Left ventricle myocardium superior (tissue), 1 donor: Measurements from ENCODE around the gene ASTN2. TPM values are rescaled to one million over a fixed set of nuclear protein-coding genes. Genes with fewer than 3 reads are reported as not detected.
"Not testable (repeated sequence)": the region's sequence is repeated elsewhere in the genome, so short reads cannot be mapped to it uniquely, and the experiment has no call there.

Experiments used
- ATAC-seq: fragments of 200-7000 bp; cut with Tn5 transposase; one replicate; pipeline ENCODE4 v1.9.1; 2020; ENCODE audit warnings: mild to moderate bottlenecking, moderate library complexity
- DNase-seq: peaks from one replicate; pipeline ENCODE4 v3.0.0-alpha.2; 2020
- intact Hi-C: fragments of 100-400 bp; cut with micrococcal nuclease; formaldehyde crosslinking; loops from one replicate; pipeline ENCODE4 v1.11.0; 2022
- total RNA-seq: library from RNA; stranded (reverse); fragmentation: NEBNext Ultra II Directional; extraction: Animal tissue kit (Norgen Biotek cat#: 25700); gene quantifications from one replicate; pipeline ENCODE4 v1.2.1, GENCODE V29; 2021
- donor health status: DM: no; HTN: yes; CAD: no; lungs with severe emphysema.

ASTN2 gene
- total RNA-seq, 1 donor from 2014 or later = 11.3 TPM

DNA sequence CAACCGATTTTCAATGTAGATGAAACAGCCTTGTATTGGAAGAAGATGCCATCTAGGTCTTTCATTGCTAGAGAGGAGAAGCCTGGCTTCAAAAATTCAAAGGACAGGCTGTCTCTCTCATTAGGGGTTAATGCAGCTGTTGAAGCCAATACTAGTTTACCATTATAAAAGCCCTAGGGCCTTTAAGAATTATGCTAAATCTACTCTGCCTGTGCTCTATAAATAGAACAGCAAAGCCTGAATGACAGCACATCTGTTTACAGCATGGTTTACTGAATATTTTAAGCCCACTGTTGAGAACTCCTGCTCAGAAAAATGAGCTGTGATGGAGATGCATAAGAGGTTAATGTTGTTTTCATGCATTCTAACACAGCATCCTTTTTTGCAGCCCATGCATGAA, 539.3 kb downstream of the ASTN2 start:
- ATAC-seq = no peak
- intact Hi-C loops = no loop called here
- DNase-seq = no peak

DNA sequence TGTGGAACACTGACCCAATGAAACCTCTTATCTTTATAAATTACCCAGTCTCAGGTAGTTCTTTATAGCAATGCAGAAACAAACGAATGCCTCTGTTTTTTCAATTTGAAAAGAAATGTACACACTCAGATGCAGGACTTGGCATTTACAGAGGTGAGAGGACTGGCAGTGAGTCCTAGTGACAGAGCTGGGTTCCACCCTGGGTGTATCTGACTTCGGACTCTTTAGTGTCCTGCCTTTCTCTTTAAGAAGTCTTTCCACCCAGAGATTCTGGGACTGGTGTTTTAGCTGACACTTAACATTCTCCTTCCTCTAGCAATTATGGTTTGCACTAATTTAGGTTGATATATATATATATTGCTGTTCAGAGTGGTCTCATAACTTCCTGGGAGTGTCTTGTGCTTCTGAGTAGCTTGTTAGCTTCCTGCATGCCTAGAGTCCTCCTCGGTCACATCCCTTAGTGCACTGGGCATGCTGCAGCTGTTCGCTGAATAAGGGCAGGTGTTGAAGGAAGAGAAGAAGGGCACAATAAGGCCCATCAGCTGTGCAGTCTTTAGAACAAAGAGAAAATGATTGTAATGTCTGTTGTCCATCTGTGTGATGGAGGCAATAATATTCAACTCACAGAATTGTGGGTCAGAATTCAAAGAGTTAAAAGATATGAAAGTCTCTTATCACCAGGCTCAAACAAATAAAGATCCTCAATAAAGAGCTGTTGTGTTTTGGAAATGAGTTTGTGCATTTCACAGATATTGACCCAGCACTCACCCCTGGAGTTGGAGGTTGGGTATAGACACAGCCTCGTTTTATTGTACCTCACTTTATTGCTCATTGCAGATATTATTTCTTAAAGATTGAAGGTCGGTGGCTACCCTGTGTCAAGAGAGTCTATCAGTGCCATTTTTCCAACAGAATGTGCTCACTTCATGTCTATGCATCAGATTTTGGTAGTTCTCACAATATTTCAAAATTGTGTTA, 540.6 kb downstream of the ASTN2 start:
- DNase-seq (no peak), ATAC-seq (no peak)
- intact Hi-C loops = no loop called here

DNA sequence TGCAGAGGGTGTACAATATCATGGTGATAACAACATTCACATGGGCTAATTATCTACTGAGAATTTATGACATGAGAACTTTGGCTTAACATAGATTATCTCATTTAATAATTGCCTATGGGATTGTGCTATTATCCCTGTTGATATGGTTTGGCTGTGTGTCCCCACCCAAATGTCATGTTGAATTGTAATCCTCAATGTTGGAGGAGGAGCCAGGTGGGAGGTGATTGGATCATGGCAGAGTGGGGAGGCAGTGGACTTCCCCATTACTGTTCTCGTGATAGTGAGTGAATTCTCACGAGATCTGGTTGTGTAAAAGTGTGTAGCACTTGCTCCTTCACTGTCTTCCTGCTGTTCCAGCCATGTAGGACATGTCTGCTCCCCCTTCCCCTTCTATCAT, 541.4 kb downstream of the ASTN2 start:
- intact Hi-C loops = no loop called here
- ATAC-seq = no peak
- no peak for DNase-seq

DNA sequence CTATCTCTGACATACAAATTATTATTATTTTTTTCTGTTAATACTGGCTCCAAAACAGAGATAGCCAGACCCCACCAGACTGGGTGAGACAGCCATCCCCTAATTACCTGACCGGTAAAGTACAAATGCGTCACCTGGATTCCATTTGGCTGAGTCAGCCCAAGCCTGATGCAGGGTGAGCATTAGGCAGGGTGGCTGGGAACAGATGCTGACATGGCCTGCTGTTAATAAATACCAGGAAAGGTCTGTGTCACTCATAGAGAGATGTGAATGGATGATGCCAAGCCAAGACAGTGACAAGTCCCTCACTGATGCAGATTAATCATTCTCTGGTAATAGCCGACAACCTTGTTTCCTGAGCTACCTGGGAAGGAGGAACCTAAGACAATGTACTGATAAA, 544.3 kb downstream of the ASTN2 start:
- DNase-seq = no peak
- intact Hi-C loops = no loop called here
- ATAC-seq = no peak

DNA sequence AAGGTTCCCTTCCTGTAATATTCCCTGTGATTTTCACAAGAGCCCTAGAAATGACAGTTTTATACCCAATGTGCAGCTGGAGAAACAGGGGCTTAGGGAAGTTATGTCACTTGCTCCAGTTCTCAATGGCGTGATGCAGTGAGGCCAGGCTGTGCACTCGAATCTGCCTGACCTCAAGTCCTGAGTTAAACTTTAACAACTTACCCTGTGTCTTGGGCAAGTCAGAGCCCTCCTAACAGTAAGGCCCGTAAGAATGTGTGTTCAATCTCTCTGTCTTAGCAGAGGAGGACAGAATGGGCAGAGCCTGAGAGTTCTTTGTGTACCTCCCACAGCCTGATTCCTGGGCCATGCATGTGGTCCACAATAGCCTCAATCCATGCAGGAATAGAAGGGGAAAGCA, 546.7 kb downstream of the ASTN2 start:
- ATAC-seq = no peak
- no peak for DNase-seq
- intact Hi-C loops = loop anchor here (10.0 kb wide), 1 partner anchor 133 kb away; no protein-coding TSS in a partner anchor

DNA sequence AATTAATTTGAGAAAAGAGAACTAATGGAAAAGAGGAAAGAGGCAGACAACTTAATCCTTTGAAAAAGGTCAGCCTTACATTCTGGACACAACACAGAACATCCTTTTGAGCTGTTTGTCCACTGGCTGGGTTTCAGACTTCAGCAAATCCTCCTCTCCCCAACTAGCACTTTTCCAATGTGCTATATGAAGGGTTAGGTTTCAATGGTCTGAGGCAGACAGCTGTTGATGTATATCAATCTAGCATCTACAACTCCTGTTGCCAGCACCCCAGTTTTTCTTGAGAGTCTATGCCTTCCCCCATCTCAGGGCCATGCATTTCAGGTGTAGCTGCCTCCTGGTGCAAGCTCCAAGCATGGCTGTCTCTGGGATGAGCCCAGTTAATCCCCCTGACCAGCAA, 553.5 kb downstream of the ASTN2 start:
- intact Hi-C loops = loop anchor here (5.0 to 10.0 kb wide), 2 partner anchors 127 to 1269 kb away; no protein-coding TSS in a partner anchor
- DNase-seq (no peak), ATAC-seq (no peak)

DNA sequence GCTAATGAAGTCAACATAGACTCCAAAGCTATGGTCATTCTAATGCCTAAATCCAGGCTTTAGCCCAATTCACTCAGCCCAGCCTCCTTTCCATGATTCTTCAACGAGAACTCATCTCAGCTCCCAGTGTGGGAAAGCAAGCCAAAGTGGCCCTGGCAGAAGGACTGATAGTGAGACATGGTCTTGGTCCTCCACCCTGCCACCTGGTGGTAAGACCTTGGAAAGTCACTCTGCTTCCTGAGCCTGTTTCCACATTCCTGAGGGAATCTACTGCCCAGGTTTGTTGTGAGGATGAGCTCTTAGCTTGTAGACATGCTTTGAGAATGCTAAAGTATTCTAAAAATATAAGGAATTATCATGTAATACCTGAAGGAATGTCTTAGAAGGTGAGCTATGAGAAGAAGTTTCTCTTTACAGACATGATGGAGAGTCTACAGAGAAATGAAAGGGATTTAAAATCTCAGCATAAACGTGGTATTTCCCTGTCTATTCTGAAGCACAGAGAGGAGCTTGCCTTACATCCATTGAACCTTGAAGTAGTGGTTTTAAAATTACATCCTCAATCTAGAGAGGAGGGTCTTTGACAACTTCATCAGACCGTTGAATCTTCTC, 554.2 kb downstream of the ASTN2 start:
- ATAC-seq (peak; percentile 81), DNase-seq (peak; percentile 69)
- intact Hi-C loops = loop anchor here (5.0 to 10.0 kb wide), 2 partner anchors 126 to 1268 kb away; no protein-coding TSS in a partner anchor

DNA sequence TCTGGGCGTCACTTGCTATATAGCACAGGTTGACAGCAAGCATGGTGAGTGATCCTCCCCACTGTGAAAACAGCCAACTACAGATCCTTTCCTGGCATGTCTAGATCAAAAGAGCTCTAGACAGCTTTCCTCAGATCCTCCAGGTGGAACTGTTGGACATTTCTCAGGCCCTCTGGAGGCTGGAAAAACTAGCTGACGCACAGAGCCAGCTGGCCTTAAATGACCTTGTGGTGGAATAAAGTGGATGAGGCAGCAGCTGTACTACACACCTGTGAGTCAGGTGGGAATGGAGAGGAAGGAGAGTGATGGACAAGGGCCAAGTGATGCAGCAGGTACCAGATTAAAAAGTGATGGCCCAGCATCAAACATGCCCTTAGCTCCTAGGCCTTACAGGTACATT, 555.1 kb downstream of the ASTN2 start:
- DNase-seq = no peak

DNA sequence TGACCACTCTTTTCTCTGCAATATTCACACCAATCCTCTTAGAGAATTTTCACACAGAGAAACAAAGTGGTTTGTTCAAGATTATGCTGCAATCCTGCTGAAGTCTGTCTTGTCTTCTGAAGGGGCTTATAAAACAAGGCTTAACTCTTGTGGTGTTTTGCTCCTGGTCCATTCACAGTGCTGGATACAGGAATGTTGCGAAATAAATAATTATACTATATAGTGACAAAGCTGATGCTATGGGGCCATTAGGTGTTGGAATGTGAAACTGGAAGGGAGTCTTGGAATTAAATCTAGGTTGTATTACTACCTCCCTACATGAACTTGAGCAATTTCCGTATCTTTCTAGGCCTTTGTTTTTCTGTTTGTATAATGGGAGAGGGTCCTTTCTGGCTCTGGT, 557.5 kb downstream of the ASTN2 start:
- intact Hi-C loops = no loop called here
- ATAC-seq (no peak), DNase-seq (no peak)

More for the DNA sequence above, 555.1 kb downstream of the ASTN2 start:
- no peak for ATAC-seq
- intact Hi-C loops = loop anchor here (5.0 to 10.0 kb wide), 2 partner anchors 125 to 1267 kb away; no protein-coding TSS in a partner anchor

DNA sequence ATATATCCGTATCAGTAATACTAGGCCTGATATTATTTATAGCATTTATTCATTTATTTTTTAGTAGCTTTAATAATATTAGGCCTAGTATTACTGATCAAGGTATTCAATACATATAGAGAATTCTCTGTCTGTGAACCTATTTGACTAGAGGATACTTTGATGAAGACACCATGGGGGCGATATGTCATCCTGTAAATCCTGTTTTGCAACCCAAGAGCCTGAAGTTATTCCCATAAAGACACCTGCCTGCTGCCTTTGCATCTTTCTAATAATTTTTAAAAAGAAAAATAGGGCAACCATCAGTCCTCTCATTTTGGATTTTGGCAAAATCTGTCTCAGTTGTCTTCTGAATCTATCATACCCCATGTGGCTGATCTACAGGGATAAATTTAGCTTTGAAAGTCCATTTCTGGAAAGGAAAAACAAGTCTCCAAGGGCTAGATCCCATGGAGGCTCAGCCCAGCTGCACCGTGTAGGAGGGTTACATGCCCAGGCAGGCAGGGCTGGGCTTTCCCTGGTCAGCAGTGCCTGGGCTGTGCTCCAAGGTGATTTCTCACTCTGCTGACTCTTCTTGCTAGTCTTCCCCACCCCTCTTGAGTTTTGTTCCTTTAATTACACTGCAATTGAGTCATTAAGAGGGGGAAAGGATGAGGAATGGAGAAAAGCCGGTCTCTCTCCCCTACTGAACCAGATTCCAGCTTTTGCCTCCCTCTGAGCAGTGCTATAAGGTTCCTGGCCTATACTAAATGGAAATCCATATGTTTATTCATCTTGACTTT, 558.8 kb downstream of the ASTN2 start:
- ATAC-seq (no peak), DNase-seq (no peak)
- intact Hi-C loops = no loop called here

DNA sequence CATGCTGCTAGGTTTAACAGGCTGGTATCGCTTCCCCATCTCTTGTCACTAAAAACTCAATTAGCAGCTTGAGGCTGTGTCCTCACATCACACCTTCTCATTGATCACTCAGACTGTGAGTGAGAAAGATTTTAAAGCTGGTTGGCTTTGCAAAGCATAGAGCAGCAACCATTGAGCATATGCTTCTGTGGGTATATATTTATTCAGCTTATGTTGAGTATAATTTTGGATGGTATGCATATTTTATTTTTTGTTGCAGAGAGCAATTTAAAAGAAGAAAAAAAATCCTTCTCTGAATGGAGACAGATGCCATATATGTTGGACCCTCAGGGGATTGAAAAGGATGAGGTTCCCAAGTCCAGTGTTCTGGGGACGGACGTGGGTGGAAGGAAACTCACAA, 565.1 kb downstream of the ASTN2 start:
- no peak for ATAC-seq
- intact Hi-C loops = no loop called here
- no peak for DNase-seq

DNA sequence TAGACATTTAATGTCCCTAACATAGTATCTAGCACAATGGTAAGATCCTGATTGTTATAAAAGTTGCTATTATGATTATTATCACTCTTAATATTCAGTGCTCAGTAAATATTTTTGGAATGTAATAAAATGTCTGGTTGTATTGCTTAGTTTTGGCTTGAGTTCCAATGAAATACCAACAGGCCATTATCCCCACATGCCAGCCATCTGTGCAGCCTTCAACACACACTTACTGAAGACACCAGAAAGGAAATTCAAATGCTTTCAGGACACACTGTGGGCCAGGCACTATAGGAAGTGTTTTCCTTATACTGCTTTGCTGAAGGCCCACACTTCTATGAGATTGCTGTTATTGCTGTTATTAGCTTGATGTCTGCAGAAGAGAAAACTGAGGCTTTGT, 570.2 kb downstream of the ASTN2 start:
- intact Hi-C loops = no loop called here
- no peak for ATAC-seq
- DNase-seq = no peak

DNA sequence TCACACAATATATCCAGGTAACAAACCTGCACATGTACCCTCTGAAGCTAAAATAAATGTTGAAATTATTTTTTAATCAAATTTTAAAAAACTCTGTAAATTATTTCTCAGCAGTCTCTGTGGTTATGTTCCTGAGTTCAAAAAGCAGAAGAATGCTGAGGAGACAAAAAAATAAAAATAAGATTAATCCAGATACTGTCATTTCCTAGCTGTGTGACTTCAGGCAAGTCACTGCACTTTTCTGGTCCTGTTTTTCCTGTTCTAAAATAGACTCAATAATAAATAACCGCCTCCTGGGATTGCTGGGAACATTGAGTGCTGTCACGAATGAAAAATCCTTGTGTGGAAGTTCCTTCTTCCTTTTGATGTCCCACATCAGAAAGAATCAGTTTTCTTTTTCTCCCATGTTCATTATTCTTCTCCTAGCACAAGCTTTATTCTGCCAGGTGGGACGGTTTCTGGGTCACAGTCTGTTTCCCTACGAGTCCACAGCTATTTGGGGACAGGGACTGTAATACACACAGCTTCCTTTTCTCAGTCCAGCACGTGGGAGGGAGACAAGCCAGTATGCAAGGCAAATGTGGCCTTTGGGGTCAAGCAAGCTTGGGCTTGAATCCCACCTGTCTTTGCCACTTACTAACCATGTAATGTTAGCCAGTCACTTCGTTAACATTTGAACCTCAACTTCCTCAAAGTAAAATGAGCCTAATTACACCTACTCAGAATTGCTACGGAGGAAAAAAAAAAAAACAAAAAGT, 570.8 kb downstream of the ASTN2 start:
- intact Hi-C loops = no loop called here
- ATAC-seq = no peak

DNA sequence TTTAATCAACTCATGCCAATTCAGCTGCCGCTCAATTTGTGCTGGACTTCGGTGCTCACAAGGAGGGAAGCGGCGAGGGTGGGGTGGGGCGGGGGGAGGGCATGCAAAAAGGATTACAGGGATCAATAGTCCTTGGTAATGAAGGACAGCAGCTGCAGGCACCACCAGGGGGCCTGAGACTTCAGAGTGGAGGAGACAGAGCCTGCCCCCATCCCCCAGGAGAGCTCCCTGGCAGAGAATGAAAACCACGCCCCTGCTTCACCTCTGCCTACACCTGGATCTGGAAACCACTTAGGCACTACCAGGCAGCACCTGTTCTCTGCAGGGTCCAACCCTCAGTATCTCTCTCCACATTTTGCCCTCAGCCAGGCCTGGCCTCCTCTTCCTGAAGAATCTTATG, 572.2 kb downstream of the ASTN2 start:
- no peak for DNase-seq
- ATAC-seq = no peak
- intact Hi-C loops = no loop called here

More for the DNA sequence above, 570.8 kb downstream of the ASTN2 start:
- DNase-seq = no peak

DNA sequence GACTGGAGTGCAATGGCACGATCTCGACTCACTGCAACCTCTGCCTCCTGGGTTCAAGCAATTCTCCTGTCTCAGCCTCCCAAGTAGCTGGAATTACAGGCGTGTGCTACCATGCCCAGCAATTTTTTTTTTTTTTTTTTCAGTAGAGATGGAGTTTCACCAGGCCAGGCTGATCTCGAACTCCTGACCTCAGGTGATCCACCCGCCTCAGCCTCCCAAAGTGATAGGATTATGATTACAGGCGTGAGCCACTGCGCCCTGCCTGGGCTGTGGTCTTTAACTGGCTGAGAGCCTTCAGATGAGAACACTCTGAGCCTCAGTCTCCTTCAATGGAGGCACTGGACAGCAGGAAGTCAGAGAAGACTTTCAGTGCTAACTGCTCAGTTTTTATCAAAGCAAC, 576.4 kb downstream of the ASTN2 start:
- DNase-seq, intact Hi-C loops, ATAC-seq: not testable (repeated sequence)

DNA sequence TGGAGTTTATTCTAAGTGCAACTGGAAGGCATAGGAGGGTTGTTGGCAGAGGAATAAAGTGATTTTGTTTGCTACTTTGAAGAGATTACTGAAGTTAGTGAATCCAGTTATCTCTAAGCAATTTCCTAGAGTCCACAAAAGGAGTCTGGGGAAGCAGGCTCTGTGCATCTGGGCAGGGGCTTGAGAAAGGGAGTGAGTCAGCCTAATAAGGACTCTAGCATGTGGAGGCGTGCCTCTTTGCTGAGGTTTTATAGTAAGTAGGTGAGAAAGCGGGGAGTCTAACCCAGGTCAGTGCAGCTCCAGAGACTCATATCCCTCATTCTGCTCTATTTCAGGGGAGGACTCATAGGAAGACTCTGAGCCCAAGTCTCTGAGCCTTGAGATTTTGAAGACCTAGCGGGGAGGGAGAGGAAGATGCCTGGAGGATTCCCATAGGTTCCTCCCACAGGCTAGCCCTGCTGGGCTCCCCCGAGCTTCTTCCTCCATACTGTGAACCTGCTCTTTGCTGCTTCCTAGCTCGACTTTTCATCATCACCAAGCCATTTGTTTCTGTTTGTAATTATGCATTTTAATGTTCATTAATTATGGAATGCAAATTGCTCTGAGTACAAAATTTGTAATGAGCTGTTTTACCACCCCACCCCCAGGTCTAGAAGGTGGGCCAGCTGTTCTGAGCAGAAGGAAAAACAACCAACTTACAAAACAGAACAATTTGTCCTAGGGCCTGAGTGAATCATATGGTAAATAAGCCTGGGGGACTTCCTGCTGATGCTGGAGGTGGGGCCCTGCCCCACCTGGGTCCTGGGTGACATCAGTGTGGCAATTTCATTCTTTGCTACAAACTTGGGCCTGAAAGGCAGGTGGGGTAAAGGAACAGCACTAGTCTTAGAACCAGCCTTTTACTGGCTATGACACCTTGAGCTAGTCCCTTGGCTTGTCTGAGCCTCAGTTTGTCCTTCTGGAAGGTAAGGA, 577.6 kb downstream of the ASTN2 start:
- ATAC-seq (no peak), DNase-seq (no peak)
- intact Hi-C loops = no loop called here

DNA sequence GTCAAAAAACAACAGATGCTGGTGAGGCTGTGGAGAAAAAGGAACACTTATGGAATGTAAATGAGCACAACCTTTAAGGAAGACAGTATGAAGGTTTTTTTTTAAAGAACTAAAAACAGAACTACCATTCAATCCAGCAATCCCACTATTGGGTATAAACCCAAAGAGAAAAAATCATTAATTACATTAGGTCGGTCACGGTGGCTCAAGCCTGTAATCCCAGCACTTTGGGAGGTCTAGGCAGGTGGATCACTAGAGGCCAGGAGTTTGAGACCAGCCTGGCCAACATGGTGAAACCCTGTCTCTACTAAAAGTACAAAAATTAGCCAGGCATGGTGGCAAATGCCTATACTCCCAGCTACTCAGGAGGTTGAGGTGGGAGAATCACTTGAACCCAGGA, 584.5 kb downstream of the ASTN2 start:
- DNase-seq, intact Hi-C loops, ATAC-seq: not testable (repeated sequence)
